ENCODE measurements around the gene ANKFY1.

DNA sequence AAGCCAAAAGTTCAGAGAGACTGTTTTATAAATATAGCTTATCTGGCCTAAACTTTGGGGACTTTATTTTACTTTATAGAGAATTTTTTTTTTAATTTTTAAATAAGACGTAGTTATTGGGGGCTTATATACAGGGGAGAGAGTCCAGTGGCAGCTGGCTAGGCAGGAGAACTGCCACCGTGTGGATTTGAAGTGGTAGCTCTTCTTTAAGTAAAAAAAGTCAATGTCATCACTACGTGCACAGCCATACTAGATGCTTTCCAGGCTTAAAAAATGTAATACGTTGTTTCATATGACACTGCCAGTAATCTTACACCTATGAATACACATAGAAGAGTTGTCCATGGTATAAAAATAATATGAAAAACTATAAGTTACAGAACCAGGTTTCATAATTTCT lies 31.9 kb upstream of the ANKFY1 start:
- TF ChIP-seq CTCF (IDR thresholded peaks at IDR 0.05) (no peak), POLR2A (IDR thresholded peaks at IDR 0.05) (no peak)
